HG03432 (cell line): ENCODE measurements around the gene PTPRN2.

Experiments used
- ATAC-seq: cut with Tn5 transposase; IDR thresholded peaks from one replicate; pipeline ENCODE4 v1.9.1; 2021; ENCODE audit warnings: mild to moderate bottlenecking, moderate library complexity; ENCODE audit not compliant: unreplicated experiment

PTPRN2 gene

GRCh38 chr7:157643525-157643970, 944.1 kb downstream of the PTPRN2 start:
- no peak for ATAC-seq

GRCh38 chr7:157641866-157642265, 945.8 kb downstream of the PTPRN2 start:
- no peak for ATAC-seq

GRCh38 chr7:157640144-157640543, 947.5 kb downstream of the PTPRN2 start:
- ATAC-seq = no peak

- no peak for ATAC-seq
Measured at GRCh38 chr7:157638563-157638962, 949.1 kb downstream of the PTPRN2 start.

GRCh38 chr7:157637216-157637949, 950.2 kb downstream of the PTPRN2 start:
- ATAC-seq = no peak

- ATAC-seq = no peak
Measured at GRCh38 chr7:157635669-157636068, 952.0 kb downstream of the PTPRN2 start.

GRCh38 chr7:157635148-157635500, 952.5 kb downstream of the PTPRN2 start:
- ATAC-seq = no peak

GRCh38 chr7:157634401-157635147, 953.0 kb downstream of the PTPRN2 start:
- ATAC-seq = no peak

- ATAC-seq = no peak
Measured at GRCh38 chr7:157633465-157634185, 954.0 kb downstream of the PTPRN2 start.

- no peak for ATAC-seq
Measured at GRCh38 chr7:157630301-157630853, 957.2 kb downstream of the PTPRN2 start.

GRCh38 chr7:157628456-157628855, 959.2 kb downstream of the PTPRN2 start:
- no peak for ATAC-seq

GRCh38 chr7:157627646-157628045, 960.0 kb downstream of the PTPRN2 start:
- ATAC-seq = no peak

- ATAC-seq = no peak
Measured at GRCh38 chr7:157627033-157627432, 960.6 kb downstream of the PTPRN2 start.

GRCh38 chr7:157625973-157626742, 961.5 kb downstream of the PTPRN2 start:
- no peak for ATAC-seq

- no peak for ATAC-seq
Measured at GRCh38 chr7:157623556-157623955, 964.1 kb downstream of the PTPRN2 start.

- ATAC-seq = no peak
Measured at GRCh38 chr7:157622408-157623205, 965.0 kb downstream of the PTPRN2 start.

- no peak for ATAC-seq
Measured at GRCh38 chr7:157622000-157622399, 965.6 kb downstream of the PTPRN2 start.

- ATAC-seq = no peak
Measured at GRCh38 chr7:157621131-157621681, 966.4 kb downstream of the PTPRN2 start.

GRCh38 chr7:157620616-157621015, 967.0 kb downstream of the PTPRN2 start:
- no peak for ATAC-seq
